Measurements from ENCODE around the gene HSFX1. TPM values are rescaled to one million over a fixed set of nuclear protein-coding genes. Genes with fewer than 3 reads are reported as not detected.
"Not testable (repeated sequence)": the region's sequence is repeated elsewhere in the genome, so short reads cannot be mapped to it uniquely, and the experiment has no call there.

Gene HSFX1, protein sequence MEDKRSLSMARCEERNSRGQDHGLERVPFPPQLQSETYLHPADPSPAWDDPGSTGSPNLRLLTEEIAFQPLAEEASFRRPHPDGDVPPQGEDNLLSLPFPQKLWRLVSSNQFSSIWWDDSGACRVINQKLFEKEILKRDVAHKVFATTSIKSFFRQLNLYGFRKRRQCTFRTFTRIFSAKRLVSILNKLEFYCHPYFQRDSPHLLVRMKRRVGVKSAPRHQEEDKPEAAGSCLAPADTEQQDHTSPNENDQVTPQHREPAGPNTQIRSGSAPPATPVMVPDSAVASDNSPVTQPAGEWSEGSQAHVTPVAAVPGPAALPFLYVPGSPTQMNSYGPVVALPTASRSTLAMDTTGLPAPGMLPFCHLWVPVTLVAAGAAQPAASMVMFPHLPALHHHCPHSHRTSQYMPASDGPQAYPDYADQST
- total RNA-seq (2021; ENCODE audit: unreplicated experiment) (0.44 TPM), Bru-seq, nascent RNA (percentile 24 among the genes with signal in this experiment), BruChase-seq, experiment 1, labeled RNA remaining after a 6-hour chase (not detected), BruChase-seq, experiment 2, labeled RNA remaining after a 2-hour chase (percentile 22 among the genes with signal in this experiment)
- polyA plus RNA-seq (2012) = 0.81 and 0.97 TPM in 2 replicates
- long read RNA-seq = 0 reads

DNA sequence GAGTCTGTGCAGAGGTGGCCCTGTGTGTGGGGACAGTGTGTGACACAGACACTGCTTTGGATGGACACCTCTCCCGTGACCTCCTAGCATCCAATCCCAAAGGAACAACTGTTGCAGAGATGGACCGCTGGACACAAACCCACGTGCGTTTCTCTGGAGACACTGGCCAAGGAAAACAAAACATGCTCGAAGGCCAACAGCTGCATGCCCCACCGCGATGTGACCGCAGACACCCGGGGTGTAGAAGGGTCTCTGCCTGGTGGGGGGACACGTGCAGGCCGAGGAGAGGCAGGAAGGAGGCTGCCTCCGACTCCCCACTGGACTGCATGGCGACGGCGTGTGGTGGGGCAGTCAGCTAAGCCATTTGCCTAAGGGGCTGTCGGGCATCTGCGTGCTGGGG is at the start of gene HSFX1:
Gene HSFX1, plus strand, starts transcription at position 301 of the 400 bp plus-strand sequence. CDS start 614 bp downstream, outside the sequence.
- POLR2A ChIA-PET; intact Hi-C loops (cut with micrococcal nuclease); H3K4me2 ChIP-seq (ENCODE audit: low read length); H3K36me3 ChIP-seq (ENCODE audit: control insufficient read depth in 1 of 2, insufficient read depth in 2 of 2, low read length in 2 of 2); H2AFZ ChIP-seq (ENCODE audit: low read depth, low read length, poor library complexity, severe bottlenecking); DNase-seq (ENCODE audit: low read depth, low spot score); H3K9me2 ChIP-seq (ENCODE audit: insufficient read depth); H3K9me3 ChIP-seq (ENCODE audit: control insufficient read depth in 1 of 2, insufficient read depth in 1 of 2, low read depth in 1 of 2, low read length in 2 of 2); ATAC-seq; CTCF ChIA-PET; RAD21 ChIA-PET (ENCODE audit: low non-redundant PET in 1 of 2, low total read pairs in 2 of 2, uncharacterized antibody in 2 of 2, unreplicated experiment in 2 of 2); H3K79me2 ChIP-seq (ENCODE audit: insufficient read depth, low read length); H4K20me1 ChIP-seq (ENCODE audit: insufficient read depth); H3K27ac ChIP-seq (ENCODE audit: low read depth, low read length); H3K4me1 ChIP-seq (ENCODE audit: control insufficient read depth in 1 of 2, insufficient read depth in 2 of 2, low read length in 2 of 2); H3K27me3 ChIP-seq (ENCODE audit: insufficient read depth, low read length); H3K9ac ChIP-seq (ENCODE audit: low read length); H3K4me3 ChIP-seq (replicated peaks in 1 of 2; ENCODE audit: low read depth in 1 of 2, low read length in 2 of 2); BruUV-seq (replicated peaks): not testable (repeated sequence)

DNA sequence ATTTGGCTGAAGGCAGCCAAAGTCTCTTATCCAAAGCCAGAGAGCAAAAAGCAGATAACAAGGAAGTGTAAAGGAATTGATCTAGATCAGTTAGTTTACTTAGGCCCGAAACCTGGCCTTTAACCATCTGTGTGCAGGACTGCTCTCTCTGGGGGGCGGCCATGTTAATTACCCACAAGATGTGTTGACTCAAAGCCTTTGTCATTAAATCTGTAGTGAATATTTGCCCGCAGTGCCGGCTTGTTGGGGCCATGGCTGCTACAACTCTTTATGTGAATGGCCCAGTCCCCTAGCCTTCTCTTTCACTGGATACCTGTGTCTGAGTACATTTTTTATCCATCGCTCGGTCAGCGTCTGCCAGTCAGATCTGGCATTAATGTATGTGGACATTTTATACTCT is 46.6 kb upstream of the HSFX1 start:
- H3K9me2 ChIP-seq (ENCODE audit: insufficient read depth); H3K27ac ChIP-seq (ENCODE audit: low read depth, low read length); H2AFZ ChIP-seq (ENCODE audit: low read depth, low read length, poor library complexity, severe bottlenecking); H3K9ac ChIP-seq (ENCODE audit: low read length); intact Hi-C loops (cut with micrococcal nuclease); DNase-seq (ENCODE audit: low read depth, low spot score); H3K4me3 ChIP-seq (replicated peaks in 1 of 2; ENCODE audit: low read depth in 1 of 2, low read length in 2 of 2); BruUV-seq (replicated peaks); H4K20me1 ChIP-seq (ENCODE audit: insufficient read depth); RAD21 ChIA-PET (ENCODE audit: low non-redundant PET in 1 of 2, low total read pairs in 2 of 2, uncharacterized antibody in 2 of 2, unreplicated experiment in 2 of 2); POLR2A ChIA-PET; CTCF ChIA-PET; H3K9me3 ChIP-seq (ENCODE audit: control insufficient read depth in 1 of 2, insufficient read depth in 1 of 2, low read depth in 1 of 2, low read length in 2 of 2); H3K4me1 ChIP-seq (ENCODE audit: control insufficient read depth in 1 of 2, insufficient read depth in 2 of 2, low read length in 2 of 2); H3K79me2 ChIP-seq (ENCODE audit: insufficient read depth, low read length); H3K27me3 ChIP-seq (ENCODE audit: insufficient read depth, low read length); ATAC-seq; H3K4me2 ChIP-seq (ENCODE audit: low read length); H3K36me3 ChIP-seq (ENCODE audit: control insufficient read depth in 1 of 2, insufficient read depth in 2 of 2, low read length in 2 of 2): not testable (repeated sequence)

DNA sequence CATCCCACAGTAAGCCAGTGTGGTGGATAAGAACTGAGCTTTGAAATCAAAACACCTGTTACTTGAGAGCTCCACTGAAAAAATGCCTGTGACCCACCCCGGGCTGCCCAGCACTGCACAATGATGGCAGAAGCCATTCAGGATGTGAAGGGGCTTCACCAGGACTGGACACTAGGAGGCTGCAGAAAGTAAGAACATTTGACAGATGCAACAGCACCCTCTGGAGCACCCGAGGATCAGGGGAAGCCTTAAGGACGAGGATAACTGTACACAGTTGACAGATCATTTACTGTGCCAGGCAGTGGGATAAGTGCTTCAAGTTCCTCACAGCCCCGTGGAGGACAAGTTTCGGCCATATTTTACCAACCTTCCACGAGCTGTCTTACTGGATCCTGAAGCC is 31.6 kb upstream of the HSFX1 start:
- H2AFZ ChIP-seq (ENCODE audit: low read depth, low read length, poor library complexity, severe bottlenecking); BruUV-seq (replicated peaks); H3K4me2 ChIP-seq (ENCODE audit: low read length); H3K4me3 ChIP-seq (replicated peaks in 1 of 2; ENCODE audit: low read depth in 1 of 2, low read length in 2 of 2); CTCF ChIA-PET; H3K27ac ChIP-seq (ENCODE audit: low read depth, low read length); DNase-seq (ENCODE audit: low read depth, low spot score); H3K9me2 ChIP-seq (ENCODE audit: insufficient read depth); RAD21 ChIA-PET (ENCODE audit: low non-redundant PET in 1 of 2, low total read pairs in 2 of 2, uncharacterized antibody in 2 of 2, unreplicated experiment in 2 of 2); H3K79me2 ChIP-seq (ENCODE audit: insufficient read depth, low read length); H3K27me3 ChIP-seq (ENCODE audit: insufficient read depth, low read length); H3K4me1 ChIP-seq (ENCODE audit: control insufficient read depth in 1 of 2, insufficient read depth in 2 of 2, low read length in 2 of 2); H4K20me1 ChIP-seq (ENCODE audit: insufficient read depth); H3K36me3 ChIP-seq (ENCODE audit: control insufficient read depth in 1 of 2, insufficient read depth in 2 of 2, low read length in 2 of 2); H3K9me3 ChIP-seq (ENCODE audit: control insufficient read depth in 1 of 2, insufficient read depth in 1 of 2, low read depth in 1 of 2, low read length in 2 of 2); POLR2A ChIA-PET; H3K9ac ChIP-seq (ENCODE audit: low read length); intact Hi-C loops (cut with micrococcal nuclease): not testable (repeated sequence)
- peak; percentile 85 for ATAC-seq

DNA sequence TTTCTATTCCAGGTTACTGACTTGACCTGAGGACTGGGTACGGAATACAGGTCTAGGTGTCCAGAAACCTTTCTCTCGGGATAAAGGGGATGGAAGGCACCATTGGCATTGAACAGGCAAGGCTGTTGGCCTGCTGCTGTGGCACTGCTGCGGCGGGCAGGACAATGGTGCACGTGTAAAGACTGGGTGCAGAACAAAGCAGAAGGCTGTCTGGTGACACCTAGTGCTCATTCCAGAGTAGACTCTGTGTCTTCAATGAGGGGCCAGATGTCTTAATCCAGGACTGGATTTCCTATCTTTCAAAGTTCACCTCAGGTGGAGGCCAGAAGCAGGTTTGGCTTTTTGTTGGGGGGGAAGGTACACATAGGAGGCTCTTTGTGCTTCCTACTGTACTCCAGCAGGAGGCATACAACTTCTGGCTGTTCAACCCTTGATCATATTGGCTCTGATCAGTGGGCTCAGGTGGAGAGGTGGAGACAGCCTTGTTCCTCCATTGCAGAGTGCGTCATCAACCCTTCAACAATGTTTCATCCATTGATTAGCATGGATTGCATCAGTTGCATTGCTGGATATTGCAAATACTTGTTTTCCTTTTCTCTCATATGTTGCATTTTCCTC is 27.4 kb upstream of the HSFX1 start:
- BruUV-seq (replicated peaks); H3K4me2 ChIP-seq (ENCODE audit: low read length); H3K79me2 ChIP-seq (ENCODE audit: insufficient read depth, low read length); H3K4me1 ChIP-seq (ENCODE audit: control insufficient read depth in 1 of 2, insufficient read depth in 2 of 2, low read length in 2 of 2); H3K4me3 ChIP-seq (replicated peaks in 1 of 2; ENCODE audit: low read depth in 1 of 2, low read length in 2 of 2); CTCF ChIA-PET; intact Hi-C loops (cut with micrococcal nuclease); H3K36me3 ChIP-seq (ENCODE audit: control insufficient read depth in 1 of 2, insufficient read depth in 2 of 2, low read length in 2 of 2); RAD21 ChIA-PET (ENCODE audit: low non-redundant PET in 1 of 2, low total read pairs in 2 of 2, uncharacterized antibody in 2 of 2, unreplicated experiment in 2 of 2); H4K20me1 ChIP-seq (ENCODE audit: insufficient read depth); H3K9ac ChIP-seq (ENCODE audit: low read length); H2AFZ ChIP-seq (ENCODE audit: low read depth, low read length, poor library complexity, severe bottlenecking); DNase-seq (ENCODE audit: low read depth, low spot score); H3K9me2 ChIP-seq (ENCODE audit: insufficient read depth); POLR2A ChIA-PET; H3K27me3 ChIP-seq (ENCODE audit: insufficient read depth, low read length); H3K9me3 ChIP-seq (ENCODE audit: control insufficient read depth in 1 of 2, insufficient read depth in 1 of 2, low read depth in 1 of 2, low read length in 2 of 2); H3K27ac ChIP-seq (ENCODE audit: low read depth, low read length): not testable (repeated sequence)
- peak; percentile 75 for ATAC-seq
